ENCODE results near the gene RNF130. TPM values are rescaled to one million over a fixed set of nuclear protein-coding genes. Genes with fewer than 3 reads are reported as not detected.

Gene RNF130
- total RNA-seq, 1 donor from 2014 or later = 109 TPM

DNA sequence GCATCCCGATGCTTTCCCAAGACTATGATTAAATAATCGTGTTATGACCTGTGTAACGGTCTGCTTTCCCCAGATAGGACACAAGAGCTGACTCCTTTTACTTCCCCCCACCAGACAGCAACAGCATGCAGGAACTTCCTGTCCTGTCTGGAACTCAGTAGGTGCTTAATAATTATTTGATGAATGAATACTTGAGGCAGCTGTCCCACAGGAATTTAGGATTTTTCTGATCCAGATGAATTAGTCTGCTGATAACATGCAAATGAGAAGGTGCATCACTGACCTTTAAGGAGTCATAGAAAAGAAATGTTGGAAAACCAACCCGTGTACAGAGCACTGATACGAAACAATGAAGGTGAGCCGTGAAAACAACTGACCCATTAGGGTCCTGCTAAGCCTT, 12.2 kb downstream of the RNF130 start:
- Histone ChIP-seq H3K9me3 (no peaks in the 10 kb centered on the region), H3K4me3 (no peak overlapping the region), H3K27ac (no peak overlapping the region), H3K36me3 (no peaks in the 10 kb centered on the region), H3K4me1 (no peaks in the 10 kb centered on the region), H3K27me3 (no peaks in the 10 kb centered on the region)
- TF ChIP-seq, protein P1, sequence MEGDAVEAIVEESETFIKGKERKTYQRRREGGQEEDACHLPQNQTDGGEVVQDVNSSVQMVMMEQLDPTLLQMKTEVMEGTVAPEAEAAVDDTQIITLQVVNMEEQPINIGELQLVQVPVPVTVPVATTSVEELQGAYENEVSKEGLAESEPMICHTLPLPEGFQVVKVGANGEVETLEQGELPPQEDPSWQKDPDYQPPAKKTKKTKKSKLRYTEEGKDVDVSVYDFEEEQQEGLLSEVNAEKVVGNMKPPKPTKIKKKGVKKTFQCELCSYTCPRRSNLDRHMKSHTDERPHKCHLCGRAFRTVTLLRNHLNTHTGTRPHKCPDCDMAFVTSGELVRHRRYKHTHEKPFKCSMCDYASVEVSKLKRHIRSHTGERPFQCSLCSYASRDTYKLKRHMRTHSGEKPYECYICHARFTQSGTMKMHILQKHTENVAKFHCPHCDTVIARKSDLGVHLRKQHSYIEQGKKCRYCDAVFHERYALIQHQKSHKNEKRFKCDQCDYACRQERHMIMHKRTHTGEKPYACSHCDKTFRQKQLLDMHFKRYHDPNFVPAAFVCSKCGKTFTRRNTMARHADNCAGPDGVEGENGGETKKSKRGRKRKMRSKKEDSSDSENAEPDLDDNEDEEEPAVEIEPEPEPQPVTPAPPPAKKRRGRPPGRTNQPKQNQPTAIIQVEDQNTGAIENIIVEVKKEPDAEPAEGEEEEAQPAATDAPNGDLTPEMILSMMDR (IDR thresholded peaks at IDR 0.05) = no peak
- ATAC-seq (no peak), DNase-seq (no peak)
- intact Hi-C loops (cut with DNase I) = no loop called here

DNA sequence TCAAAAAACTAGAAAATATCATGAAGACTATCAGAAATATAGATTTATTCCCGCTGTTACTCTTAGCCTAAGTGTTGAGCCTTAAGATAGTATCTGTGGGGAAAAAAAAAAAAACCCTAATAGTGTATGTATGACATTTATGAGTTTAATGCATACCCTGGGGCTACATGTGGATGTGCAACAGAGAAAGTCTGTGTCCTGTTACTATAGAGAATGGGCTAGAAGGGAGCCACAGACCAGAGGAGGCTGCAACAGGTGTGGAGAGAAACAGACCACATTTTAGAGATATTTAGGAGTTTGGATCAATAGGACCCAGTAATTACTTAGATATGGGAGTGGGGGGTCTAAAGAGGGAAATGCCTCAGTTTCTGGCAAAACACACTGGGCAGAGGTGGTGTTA, 15.4 kb downstream of the RNF130 start:
- Histone ChIP-seq H3K27me3 (no peaks in the 10 kb centered on the region), H3K4me1 (no peaks in the 10 kb centered on the region), H3K27ac (no peak overlapping the region), H3K9me3 (no peaks in the 10 kb centered on the region), H3K4me3 (no peak overlapping the region), H3K36me3 (no peaks in the 10 kb centered on the region)
- DNase-seq = no peak
- intact Hi-C loops (cut with DNase I) = no loop called here
- TF ChIP-seq, protein P1 (IDR thresholded peaks at IDR 0.05) = no peak
- no peak for ATAC-seq

DNA sequence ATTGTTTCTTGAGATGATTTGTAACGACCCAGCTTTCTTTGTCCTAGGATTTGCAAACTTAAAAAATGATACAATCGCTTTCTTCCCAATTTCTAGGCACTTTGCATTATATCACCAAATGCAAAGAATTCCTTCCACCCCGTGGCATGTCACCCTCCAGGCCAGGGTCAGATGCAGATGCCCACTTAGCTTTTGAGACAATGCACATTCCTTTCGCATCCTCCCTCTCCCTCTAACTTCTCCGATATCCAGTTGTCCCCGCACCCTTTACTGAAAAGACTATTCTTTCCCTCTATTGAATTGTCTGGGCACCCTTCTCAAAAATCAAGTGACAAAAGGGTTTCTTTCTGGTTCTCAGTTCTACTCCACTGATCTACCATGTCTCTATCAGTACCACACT, 17.3 kb downstream of the RNF130 start:
- Histone ChIP-seq H3K4me1 (peaks cover 5% of the 10 kb centered on the region), H3K27ac (no peak overlapping the region), H3K4me3 (no peak overlapping the region), H3K27me3 (no peaks in the 10 kb centered on the region), H3K36me3 (no peaks in the 10 kb centered on the region), H3K9me3 (no peaks in the 10 kb centered on the region)
- intact Hi-C loops (cut with DNase I) = no loop called here
- TF ChIP-seq, protein P1 (IDR thresholded peaks at IDR 0.05) = no peak
- DNase-seq = no peak
- no peak for ATAC-seq

DNA sequence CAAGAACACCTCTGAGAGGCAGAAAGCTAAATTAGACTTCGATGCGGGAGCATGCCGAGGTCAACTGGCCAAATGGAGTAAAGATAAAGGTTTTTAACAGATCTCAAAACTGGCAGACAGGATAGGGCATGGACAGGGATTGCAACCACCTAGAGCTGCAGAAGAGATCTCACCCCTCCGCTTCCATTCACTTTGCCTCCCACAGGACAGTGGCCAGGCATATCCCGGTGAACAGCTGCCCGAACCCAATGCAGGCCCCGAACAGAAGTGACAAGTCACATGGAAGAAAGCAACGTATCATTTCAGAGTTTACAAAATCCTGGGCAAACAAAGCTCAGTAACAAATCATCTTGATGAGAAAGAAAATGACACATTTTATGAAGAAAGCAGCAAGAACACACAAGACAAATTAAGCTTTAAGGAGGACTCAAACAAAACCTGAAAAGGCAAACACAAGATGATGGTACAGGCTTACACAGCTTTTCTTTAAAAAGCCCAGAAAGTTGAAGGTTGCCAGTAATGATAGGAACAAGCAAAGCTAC, 18.4 kb downstream of the RNF130 start:
- Histone ChIP-seq H3K27me3 (no peaks in the 10 kb centered on the region), H3K4me3 (no peak overlapping the region), H3K36me3 (no peaks in the 10 kb centered on the region), H3K9me3 (no peaks in the 10 kb centered on the region), H3K4me1 (peaks cover 16% of the 10 kb centered on the region), H3K27ac (no peak overlapping the region)
- ATAC-seq (no peak), DNase-seq (no peak)
- intact Hi-C loops (cut with DNase I) = no loop called here
- TF ChIP-seq, protein P1 (IDR thresholded peaks at IDR 0.05) = no peak

DNA sequence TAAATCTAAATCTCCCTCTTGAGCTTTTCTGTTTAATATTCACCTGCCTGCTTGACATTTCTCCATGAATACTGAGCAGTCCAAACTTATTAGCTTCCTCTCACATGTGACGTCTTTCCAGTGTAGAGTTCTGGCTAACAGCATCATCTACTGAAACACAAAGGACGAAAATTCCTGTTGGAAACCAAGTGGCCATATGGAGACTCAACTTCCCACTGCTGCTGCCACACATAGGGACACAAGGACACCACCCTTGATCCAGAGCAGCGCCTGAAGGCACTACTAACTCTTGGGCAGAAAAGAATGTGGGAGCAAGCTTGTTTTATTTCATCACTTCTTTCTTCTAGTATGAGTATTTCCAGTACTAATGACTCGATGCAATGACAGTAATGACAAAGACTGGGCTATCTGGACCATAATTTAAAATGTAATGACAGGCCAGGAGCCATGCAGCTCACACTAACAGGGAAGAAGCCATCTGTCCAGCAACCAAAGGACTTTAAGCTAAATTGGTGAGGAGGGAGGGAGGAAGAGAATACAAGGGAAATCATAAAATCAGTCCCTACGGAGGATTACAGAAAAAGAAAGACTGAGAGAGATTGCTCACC, 19.2 kb downstream of the RNF130 start:
- intact Hi-C loops (cut with DNase I) = no loop called here
- Histone ChIP-seq H3K4me1 (peaks cover 24% of the 10 kb centered on the region), H3K9me3 (no peaks in the 10 kb centered on the region), H3K27ac (no peak overlapping the region), H3K4me3 (no peak overlapping the region), H3K27me3 (no peaks in the 10 kb centered on the region), H3K36me3 (no peaks in the 10 kb centered on the region)
- DNase-seq = no peak
- TF ChIP-seq, protein P1 (IDR thresholded peaks at IDR 0.05) = no peak
- ATAC-seq = no peak
